ENCODE results near the gene ATP5F1A.
"Not testable (repeated sequence)": the region's sequence is repeated elsewhere in the genome, so short reads cannot be mapped to it uniquely, and the experiment has no call there.

The ATP5F1A gene

DNA sequence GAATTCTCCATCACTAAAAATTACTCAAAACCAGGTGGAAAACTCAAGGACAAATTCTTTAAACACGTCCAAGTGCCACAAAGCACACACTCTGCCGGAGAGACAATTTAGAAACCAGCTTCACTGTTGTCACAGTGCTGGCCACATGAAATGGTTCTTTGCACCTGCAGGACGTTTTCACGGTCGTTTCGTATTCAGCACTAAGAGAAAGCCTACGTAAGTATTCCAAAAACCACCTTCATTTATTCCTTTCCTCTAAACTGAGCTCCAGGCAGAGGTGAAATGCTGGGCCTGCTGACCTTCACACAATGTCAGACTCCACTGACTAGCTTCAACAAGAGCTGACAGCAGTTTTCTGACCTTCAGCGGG is 680 bp downstream of the ATP5F1A start:
- H3K9me3 Mint-ChIP-seq, result no peaks in the 10 kb centered on the region
- H3K27me3 Mint-ChIP-seq, result no peaks in the 10 kb centered on the region
- H3K27ac Mint-ChIP-seq, result peak overlapping the region; percentile 95
- H3K4me3 Mint-ChIP-seq, result peak overlapping the region; percentile 93
- peaks cover 36% of the 10 kb centered on the region for H3K36me3 Mint-ChIP-seq (ENCODE audit: low read depth)
- H3K4me1 Mint-ChIP-seq (ENCODE audit: low read depth), result no peaks in the 10 kb centered on the region
- intact Hi-C loops (cut with micrococcal nuclease), result no loop called here

DNA sequence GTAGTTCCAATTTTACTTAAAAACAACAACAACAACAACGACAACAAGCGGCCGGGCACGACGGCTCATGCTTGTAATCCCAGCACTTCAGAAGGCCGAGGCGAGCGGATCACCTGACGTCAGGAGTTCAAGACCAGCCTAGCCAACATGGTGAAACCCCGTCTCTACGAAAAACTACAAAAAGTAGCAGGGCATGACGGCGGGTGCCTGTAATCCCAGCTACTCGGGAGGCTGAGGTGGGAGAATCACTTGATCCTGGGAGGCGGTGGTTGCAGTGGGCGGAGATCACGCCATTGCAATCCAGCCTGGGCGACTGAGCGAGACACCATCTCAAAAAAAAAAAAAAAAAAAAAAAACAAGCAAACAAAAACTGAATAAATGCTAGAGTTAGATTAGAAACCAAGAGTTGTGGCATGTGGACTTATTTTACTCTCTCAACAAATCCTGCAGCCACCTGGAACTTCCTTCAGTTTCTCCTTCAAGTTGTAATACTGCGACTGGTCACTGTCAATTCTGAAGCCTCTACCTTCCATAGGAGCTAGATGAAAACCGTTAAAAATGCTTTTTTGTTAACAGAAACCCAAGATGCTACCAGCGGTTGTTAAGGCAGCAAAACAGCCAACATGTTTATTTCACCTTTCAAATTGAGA is 1.3 kb downstream of the ATP5F1A start:
- intact Hi-C loops (cut with micrococcal nuclease), result no loop called here
- no peaks in the 10 kb centered on the region for H3K9me3 Mint-ChIP-seq
- no peaks in the 10 kb centered on the region for H3K27me3 Mint-ChIP-seq
- H3K4me1 Mint-ChIP-seq (ENCODE audit: low read depth), result no peaks in the 10 kb centered on the region
- peak overlapping the region; percentile 95 for H3K27ac Mint-ChIP-seq
- peaks cover 42% of the 10 kb centered on the region for H3K36me3 Mint-ChIP-seq (ENCODE audit: low read depth)
- H3K4me3 Mint-ChIP-seq, result peak overlapping the region; percentile 93

DNA sequence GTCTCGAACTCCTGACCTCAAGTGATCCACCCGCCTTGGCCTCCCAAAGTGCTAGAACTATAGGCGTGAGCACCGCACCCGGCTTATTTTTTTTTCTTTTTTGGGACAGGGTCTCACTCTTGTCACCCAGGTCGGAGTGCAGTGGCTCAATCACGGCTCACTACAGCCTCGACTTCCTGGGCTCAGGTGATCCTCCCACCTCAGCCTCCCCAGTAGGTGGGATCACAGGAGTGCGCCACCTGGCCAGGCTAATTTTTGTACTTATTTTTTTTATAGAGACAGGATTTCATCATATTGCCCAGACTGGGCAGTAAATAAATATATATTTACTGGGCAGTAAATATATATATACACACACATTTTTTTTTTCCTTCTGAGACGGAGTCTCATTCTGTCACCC is 2.6 kb downstream of the ATP5F1A start:
- Mint-ChIP-seq H3K4me3 (no peak overlapping the region), H3K4me1 (ENCODE audit: low read depth) (no peaks in the 10 kb centered on the region), H3K27ac (no peak overlapping the region), H3K36me3 (ENCODE audit: low read depth) (peaks cover 55% of the 10 kb centered on the region), H3K9me3 (no peaks in the 10 kb centered on the region), H3K27me3 (no peaks in the 10 kb centered on the region)
- intact Hi-C loops (cut with micrococcal nuclease), result no loop called here

DNA sequence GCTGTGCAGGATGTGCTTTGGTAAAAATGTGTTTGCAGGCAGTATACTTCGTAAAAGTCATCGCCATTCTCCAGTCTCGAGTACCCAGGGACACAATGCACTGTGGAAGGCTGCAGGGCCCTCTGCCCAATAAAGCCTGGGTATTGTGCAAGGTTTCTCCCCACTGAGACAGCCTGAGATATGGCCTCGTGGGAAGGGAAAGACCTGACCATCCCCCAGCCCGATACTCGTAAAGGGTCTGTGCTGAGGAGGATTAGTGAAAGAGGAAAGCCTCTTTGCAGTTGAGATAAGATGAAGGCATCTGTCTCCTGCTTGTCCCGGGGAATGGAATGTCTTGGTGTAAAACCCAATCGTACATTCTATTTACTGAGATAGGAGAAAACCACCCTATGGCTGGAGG is 9.6 kb downstream of the ATP5F1A start:
- H3K9me3 Mint-ChIP-seq; H3K27ac Mint-ChIP-seq; H3K27me3 Mint-ChIP-seq; H3K4me3 Mint-ChIP-seq; H3K4me1 Mint-ChIP-seq (ENCODE audit: low read depth); intact Hi-C loops (cut with micrococcal nuclease): not testable (repeated sequence)
- H3K36me3 Mint-ChIP-seq (ENCODE audit: low read depth), result peaks cover 100% of the 10 kb centered on the region

DNA sequence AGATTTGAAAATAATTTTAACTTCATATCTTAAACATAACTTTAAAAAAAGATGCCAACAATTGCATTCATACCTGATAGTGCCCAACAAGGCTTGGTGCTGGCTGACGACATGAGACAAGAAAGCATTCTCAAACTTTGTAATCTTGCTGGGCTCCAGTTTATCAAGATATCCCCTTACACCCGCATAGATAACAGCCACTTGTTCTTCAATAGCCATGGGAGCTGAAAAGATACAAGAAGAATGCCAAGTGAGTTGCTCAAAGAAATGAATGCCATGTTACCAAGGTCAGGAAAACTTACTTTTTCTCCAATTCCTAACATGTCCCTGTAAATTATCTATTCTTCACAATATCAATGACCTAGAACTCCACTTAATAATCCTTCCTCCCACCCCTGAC is 13.7 kb downstream of the ATP5F1A start:
- intact Hi-C loops (cut with micrococcal nuclease), result no loop called here
- Mint-ChIP-seq H3K4me1 (ENCODE audit: low read depth) (no peaks in the 10 kb centered on the region), H3K4me3 (no peak overlapping the region), H3K36me3 (ENCODE audit: low read depth) (peaks cover 100% of the 10 kb centered on the region), H3K27me3 (no peaks in the 10 kb centered on the region), H3K9me3 (no peaks in the 10 kb centered on the region), H3K27ac (no peak overlapping the region)

DNA sequence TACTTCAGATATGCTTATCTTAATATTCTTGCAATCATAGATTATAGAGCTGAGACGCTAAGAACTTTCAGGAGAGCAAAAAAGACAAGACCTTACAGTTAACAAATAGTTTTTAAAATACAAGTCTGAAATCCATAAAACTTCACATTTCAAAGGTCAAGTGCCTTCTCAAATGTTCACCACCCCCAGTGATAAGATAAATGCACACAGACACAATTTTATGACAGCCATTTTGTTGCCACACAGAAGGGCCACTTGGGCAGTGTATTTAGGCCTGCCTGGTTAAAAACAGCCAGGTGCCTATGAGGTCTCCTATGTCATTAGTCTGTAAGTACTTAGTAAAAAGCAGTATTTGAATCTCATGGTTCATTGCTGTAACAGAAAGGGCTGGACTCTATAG is 17.9 kb downstream of the ATP5F1A start:
- Mint-ChIP-seq H3K9me3 (no peaks in the 10 kb centered on the region), H3K4me1 (ENCODE audit: low read depth) (no peaks in the 10 kb centered on the region), H3K4me3 (no peak overlapping the region), H3K27ac (no peak overlapping the region), H3K36me3 (ENCODE audit: low read depth) (peaks cover 84% of the 10 kb centered on the region), H3K27me3 (no peaks in the 10 kb centered on the region)
- intact Hi-C loops (cut with micrococcal nuclease), result no loop called here

DNA sequence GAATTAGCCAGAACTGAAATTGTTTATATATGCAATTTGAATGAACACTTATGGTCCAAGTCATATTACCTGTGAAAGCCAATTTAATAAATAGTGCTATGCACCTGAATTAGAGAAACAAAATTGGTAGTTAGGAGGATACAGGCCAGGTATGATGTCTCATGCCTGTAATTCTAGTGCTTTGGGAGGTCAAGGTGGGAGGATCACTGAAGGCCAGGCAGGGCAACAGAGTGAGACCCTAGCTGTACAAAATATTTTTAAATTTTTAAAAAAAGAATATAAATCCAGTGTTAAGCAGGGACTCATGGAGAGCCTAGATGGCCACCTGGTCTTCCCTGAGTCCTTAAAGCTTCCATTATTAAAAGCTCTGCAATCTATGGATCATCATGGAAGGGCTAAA is 18.8 kb downstream of the ATP5F1A start:
- intact Hi-C loops (cut with micrococcal nuclease), result loop anchor here (10.0 kb wide), 1 partner anchor 415 kb away; no protein-coding TSS in a partner anchor
- H3K4me1 Mint-ChIP-seq (ENCODE audit: low read depth), result no peaks in the 10 kb centered on the region
- peaks cover 78% of the 10 kb centered on the region for H3K36me3 Mint-ChIP-seq (ENCODE audit: low read depth)
- H3K27ac Mint-ChIP-seq, result no peak overlapping the region
- no peaks in the 10 kb centered on the region for H3K9me3 Mint-ChIP-seq
- H3K4me3 Mint-ChIP-seq, result no peak overlapping the region
- H3K27me3 Mint-ChIP-seq, result no peaks in the 10 kb centered on the region

DNA sequence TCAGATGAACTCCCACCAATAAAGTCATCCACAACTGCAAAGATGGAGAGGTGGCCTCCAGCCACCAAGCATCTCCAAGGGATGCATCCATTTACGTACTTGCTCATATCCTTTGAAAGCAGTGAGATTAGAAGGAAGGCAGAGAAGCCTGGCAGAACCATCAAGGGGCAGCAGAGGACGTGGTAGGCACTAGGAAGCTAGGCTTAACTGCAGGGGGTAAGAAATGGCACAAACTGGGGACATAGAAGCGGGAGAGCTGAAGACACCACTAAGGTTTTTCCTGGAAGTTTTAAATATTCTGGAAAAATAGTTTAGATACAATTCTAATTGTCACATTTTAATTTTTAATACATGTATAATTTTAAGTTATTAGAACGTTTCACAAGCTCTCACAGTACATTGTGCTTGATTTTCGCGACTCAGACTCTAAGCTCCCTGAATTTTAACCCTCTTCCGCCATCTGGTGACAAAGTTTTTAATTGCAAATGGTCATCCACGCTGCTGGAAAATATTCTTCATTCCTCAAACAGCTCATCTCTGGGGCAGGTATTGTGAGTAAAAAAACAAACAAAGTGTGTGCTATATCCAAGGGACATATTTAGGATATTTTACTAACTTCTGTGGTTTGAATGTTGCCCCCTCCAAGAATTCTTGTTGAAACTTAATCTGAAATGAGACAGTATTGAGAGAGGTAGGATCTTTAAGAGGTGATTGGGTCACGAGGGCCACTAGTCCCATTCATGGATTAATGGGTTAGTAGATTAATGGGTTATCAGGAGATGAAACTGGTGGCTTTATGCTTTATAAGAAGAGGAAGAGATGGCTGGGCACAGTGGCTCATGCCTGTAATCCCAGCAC is 24.4 kb downstream of the ATP5F1A start:
- peaks cover 48% of the 10 kb centered on the region for H3K36me3 Mint-ChIP-seq (ENCODE audit: low read depth)
- H3K27ac Mint-ChIP-seq, result peak overlapping the region; percentile 26
- H3K9me3 Mint-ChIP-seq, result no peaks in the 10 kb centered on the region
- no peak overlapping the region for H3K4me3 Mint-ChIP-seq
- peaks cover 39% of the 10 kb centered on the region for H3K4me1 Mint-ChIP-seq (ENCODE audit: low read depth)
- H3K27me3 Mint-ChIP-seq, result no peaks in the 10 kb centered on the region
- intact Hi-C loops (cut with micrococcal nuclease), result loop anchor here (5.0 to 10.0 kb wide), 4 partner anchors 41 to 409 kb away; no protein-coding TSS in a partner anchor

DNA sequence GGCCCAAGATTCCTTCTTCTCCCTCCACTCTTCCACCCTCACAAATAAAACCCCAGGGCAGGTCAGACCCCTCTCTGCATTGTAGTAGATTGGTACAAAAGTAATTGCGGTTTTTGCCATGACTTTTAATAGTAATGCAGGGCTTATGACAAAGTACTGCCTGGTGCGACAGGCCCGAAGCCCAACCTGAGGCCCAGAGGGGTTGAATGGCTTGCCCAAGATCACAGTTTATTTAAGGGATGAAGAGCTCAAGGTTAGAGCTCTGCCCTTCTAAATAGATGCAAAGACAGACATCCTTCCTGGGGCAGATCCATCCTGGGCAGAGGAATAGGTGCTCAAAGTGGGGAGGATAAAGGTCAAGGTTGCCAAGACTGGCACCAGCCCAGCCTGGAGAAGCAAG is 25.1 kb downstream of the ATP5F1A start:
- Mint-ChIP-seq H3K36me3 (ENCODE audit: low read depth) (peaks cover 40% of the 10 kb centered on the region), H3K9me3 (no peaks in the 10 kb centered on the region), H3K4me3 (peak overlapping the region; percentile 88), H3K27ac (peak overlapping the region; percentile 85), H3K4me1 (ENCODE audit: low read depth) (peaks cover 44% of the 10 kb centered on the region), H3K27me3 (no peaks in the 10 kb centered on the region)
- intact Hi-C loops (cut with micrococcal nuclease), result loop anchor here (5.0 to 10.0 kb wide), 4 partner anchors 41 to 408 kb away; no protein-coding TSS in a partner anchor

DNA sequence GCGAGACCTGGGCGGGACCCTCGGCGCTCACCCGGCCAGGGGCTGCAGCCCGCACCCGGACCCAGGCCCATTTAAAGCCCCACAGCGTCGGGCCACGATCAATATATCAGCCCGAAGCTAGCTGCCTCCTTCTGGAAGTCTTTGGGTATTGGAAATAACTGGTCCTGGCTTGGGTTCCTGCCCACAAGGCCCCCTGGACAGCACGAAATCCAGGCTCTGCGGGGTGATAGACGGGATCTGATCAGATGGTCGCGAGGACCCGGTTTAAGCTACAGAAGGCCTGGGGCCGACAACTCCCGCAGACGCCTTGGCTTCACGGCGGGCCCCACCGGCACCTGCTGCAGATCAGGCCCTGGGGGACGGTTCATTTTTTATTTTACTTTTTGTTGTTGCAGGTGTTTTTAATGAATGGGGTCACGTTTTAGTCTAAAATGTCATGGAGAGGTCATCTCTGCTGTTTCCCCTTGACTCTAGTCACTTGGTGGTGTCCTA is 25.7 kb downstream of the ATP5F1A start:
- peak overlapping the region; percentile 85 for H3K27ac Mint-ChIP-seq

DNA sequence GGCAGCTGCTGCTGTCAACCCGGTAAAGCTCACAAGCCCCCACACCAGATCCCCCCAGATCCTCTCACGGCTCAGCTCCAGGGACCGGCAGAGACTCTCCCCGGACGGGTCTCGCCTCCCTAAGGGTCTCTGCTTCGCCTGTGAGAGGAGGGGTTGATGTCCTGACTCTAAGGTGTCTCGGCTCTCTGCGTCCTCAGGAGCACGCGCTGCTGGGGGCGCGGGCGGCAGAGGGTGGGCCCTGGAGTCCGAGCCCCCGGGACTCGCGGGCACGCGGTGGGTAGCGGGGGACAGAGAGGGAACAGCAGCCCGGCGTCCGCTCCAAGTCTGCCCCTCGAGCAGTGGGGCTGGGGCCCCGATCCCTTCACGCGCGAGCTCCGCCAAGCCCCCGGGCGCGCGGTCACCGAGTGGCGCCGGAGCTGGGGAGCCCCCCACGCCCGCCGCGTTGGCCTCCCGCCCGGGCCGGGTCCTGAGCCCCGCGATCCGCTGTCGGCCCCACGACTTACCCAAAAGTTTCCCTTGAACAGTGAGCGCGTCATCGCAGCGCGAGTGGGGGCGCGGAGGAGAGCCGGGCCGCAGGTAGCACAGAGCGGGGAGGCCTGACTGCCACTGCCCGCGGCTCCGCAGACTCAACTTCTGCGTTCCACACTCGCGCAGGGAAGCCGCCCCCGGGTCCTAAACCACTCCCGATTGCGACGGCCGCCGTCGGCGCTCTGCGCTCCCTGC is 26.3 kb downstream of the ATP5F1A start, which contains the start of gene PSTPIP2:
Gene PSTPIP2 (minus strand): TSS at position 608 of the 723 bp plus-strand sequence. CDS start 72 bp downstream, at position 536.
- no peaks in the 10 kb centered on the region for H3K9me3 Mint-ChIP-seq
- H3K27me3 Mint-ChIP-seq, result no peaks in the 10 kb centered on the region
- peak within 1 kb of the TSS; percentile 85 for H3K27ac Mint-ChIP-seq
- peaks cover 37% of the 10 kb centered on the region for H3K36me3 Mint-ChIP-seq (ENCODE audit: low read depth)
- intact Hi-C loops (cut with micrococcal nuclease), result loop anchor here (5.0 to 10.0 kb wide), 4 partner anchors 40 to 407 kb away; no protein-coding TSS in a partner anchor
- peaks cover 44% of the 10 kb centered on the region for H3K4me1 Mint-ChIP-seq (ENCODE audit: low read depth)
- H3K4me3 Mint-ChIP-seq, result peak within 1 kb of the TSS; percentile 88

More for the DNA sequence above, 25.7 kb downstream of the ATP5F1A start:
- Mint-ChIP-seq H3K9me3 (no peaks in the 10 kb centered on the region), H3K27me3 (no peaks in the 10 kb centered on the region), H3K4me1 (ENCODE audit: low read depth) (peaks cover 44% of the 10 kb centered on the region), H3K4me3 (peak overlapping the region; percentile 88), H3K36me3 (ENCODE audit: low read depth) (peaks cover 37% of the 10 kb centered on the region)
- intact Hi-C loops (cut with micrococcal nuclease), result loop anchor here (5.0 to 10.0 kb wide), 4 partner anchors 40 to 408 kb away; no protein-coding TSS in a partner anchor

DNA sequence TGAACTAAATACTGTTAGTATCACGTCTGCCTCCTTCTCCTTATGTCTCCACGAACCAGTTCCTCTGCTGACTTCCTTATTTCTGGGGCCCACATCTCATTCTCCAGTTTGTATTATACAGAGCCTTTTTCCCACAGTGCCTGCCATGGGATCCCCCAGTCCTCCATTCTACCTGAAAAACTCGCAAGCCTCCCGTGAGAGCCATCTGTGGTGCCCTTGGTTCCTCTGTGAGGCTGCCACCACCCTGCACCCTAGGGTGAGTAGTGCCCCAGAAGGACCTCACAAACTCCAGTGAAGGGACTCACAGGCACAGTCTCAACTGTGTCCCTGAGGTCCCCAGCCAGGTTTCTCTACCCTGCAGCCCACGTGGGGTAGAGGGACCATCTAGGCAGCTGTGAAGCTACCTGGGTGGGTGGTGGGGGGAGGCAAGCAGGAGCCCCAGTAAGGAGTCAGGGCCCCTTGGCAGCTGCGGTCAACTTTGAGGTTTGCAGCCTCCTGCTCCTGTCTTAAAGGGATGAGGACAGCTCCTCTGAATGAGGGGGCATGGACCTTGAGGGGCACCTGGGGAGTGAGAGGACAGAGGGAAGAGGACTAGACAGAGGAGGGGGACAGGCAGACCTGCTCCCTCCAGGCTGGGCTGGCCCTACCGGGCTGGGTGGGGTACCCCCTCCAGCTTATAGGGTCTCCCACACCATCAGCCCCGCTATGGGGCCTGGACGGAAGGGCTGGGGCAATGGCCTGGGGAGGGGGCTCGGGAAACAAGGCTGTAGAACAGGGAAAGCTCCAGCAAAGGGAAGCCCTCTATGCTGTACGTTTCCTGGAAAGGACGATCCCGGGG is 27.1 kb downstream of the ATP5F1A start:
- Mint-ChIP-seq H3K36me3 (ENCODE audit: low read depth) (peaks cover 43% of the 10 kb centered on the region), H3K27me3 (no peaks in the 10 kb centered on the region)
- intact Hi-C loops (cut with micrococcal nuclease), result loop anchor here (5.0 to 10.0 kb wide), 4 partner anchors 39 to 406 kb away; no protein-coding TSS in a partner anchor

DNA sequence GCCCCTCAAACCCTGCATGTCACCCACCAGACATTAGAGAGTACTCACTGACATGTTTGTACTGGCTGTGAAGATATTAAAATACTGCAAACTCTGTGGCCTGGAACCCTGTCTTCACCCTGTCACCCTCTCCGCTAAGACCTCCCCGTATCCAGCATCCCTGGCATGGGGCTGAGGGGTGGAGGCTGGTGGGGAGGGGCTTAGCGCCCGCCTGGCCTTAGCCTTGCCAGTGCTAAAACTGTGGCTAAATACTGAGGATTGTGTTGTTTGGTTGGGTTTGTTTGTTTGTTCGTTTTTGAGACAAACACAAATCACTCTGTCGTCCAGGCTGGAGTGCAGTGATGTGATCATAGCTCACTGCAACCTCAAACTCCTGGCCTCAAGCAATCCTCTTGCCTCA is 27.9 kb downstream of the ATP5F1A start:
- Mint-ChIP-seq H3K4me3 (peak overlapping the region; percentile 88), H3K9me3 (no peaks in the 10 kb centered on the region), H3K27me3 (no peaks in the 10 kb centered on the region), H3K27ac (peak overlapping the region; percentile 85), H3K36me3 (ENCODE audit: low read depth) (peaks cover 35% of the 10 kb centered on the region), H3K4me1 (ENCODE audit: low read depth) (peaks cover 44% of the 10 kb centered on the region)
- intact Hi-C loops (cut with micrococcal nuclease), result loop anchor here (5.0 to 10.0 kb wide), 4 partner anchors 38 to 405 kb away; no protein-coding TSS in a partner anchor

More for the DNA sequence above, 27.1 kb downstream of the ATP5F1A start:
- peaks cover 44% of the 10 kb centered on the region for H3K4me1 Mint-ChIP-seq (ENCODE audit: low read depth)
- no peaks in the 10 kb centered on the region for H3K9me3 Mint-ChIP-seq
- H3K27ac Mint-ChIP-seq, result peak overlapping the region; percentile 85
- H3K4me3 Mint-ChIP-seq, result peak overlapping the region; percentile 88

Data from dendritic cell treated with granulocyte-macrophage colony-stimulating factor and Interleukin-4, amounts not matched to agents 40 ng/mL and 50 ng/mL, for 4 days (primary cell).